BLaER1 treated with 17β-estradiol and CSF1 and Interleukin-3, amounts not matched to agents 10 nM and 100 nM (cell line): ENCODE results near the gene SLC28A1.

ENCODE experiments used
- H3K27ac ChIP-seq, 11 experiments: shearing (Covaris generic); formaldehyde crosslinking; 2 replicates each; pipeline ENCODE4 v1.8.1; 2022
- H3K27me3 ChIP-seq, 11 experiments: shearing (Covaris generic); formaldehyde crosslinking; 2 replicates each; pipeline ENCODE4 v1.8.1; 2022
- H3K36me3 ChIP-seq, 11 experiments: shearing (Covaris generic); formaldehyde crosslinking; 2 replicates each; pipeline ENCODE4 v1.8.1; 2022
- H3K4me1 ChIP-seq, 10 experiments: shearing (Covaris generic); formaldehyde crosslinking; 2 replicates each; pipeline ENCODE4 v1.8.1; 2022
- H3K4me2 ChIP-seq, 11 experiments: shearing (Covaris generic); formaldehyde crosslinking; 2 replicates each; pipeline ENCODE4 v1.8.1; 2022
- H3K4me3 ChIP-seq, 10 experiments: shearing (Covaris generic); formaldehyde crosslinking; 2 replicates each; pipeline ENCODE4 v1.8.1; 2022
- H3K9ac ChIP-seq, 11 experiments: shearing (Covaris generic); formaldehyde crosslinking; 2 replicates each; pipeline ENCODE4 v1.8.1; 2022
- H3K9me3 ChIP-seq, 11 experiments: shearing (Covaris generic); formaldehyde crosslinking; replicated peaks in 1 of 11; 2 replicates each; pipeline ENCODE4 v1.8.1; 2022
- H4K20me1 ChIP-seq, 11 experiments: shearing (Covaris generic); formaldehyde crosslinking; 2 replicates each; pipeline ENCODE4 v1.8.1; 2022
- Cebpa-rat ChIP-seq, 11 experiments: shearing (Covaris generic); IDR thresholded peaks; 2 replicates each; pipeline ENCODE4 v1.8.1; 2022

SLC28A1 gene

GRCh38 chr15:84858231-84858630, 26.2 kb upstream of the SLC28A1 start:
- Histone ChIP-seq H3K9ac (no peak overlapping the region), H3K36me3 (no peaks in the 10 kb centered on the region; a peak in 1 of 22 replicates), H3K9me3 (no peaks in the 10 kb centered on the region), H3K27ac (no peak overlapping the region), H3K4me1 (no peaks in the 10 kb centered on the region), H4K20me1 (no peaks in the 10 kb centered on the region), H3K27me3 (no peaks in the 10 kb centered on the region), H3K4me3 (no peak overlapping the region), H3K4me2 (no peak overlapping the region)
- no peak for TF ChIP-seq Cebpa-rat (IDR thresholded peaks at IDR 0.05)

DNA sequence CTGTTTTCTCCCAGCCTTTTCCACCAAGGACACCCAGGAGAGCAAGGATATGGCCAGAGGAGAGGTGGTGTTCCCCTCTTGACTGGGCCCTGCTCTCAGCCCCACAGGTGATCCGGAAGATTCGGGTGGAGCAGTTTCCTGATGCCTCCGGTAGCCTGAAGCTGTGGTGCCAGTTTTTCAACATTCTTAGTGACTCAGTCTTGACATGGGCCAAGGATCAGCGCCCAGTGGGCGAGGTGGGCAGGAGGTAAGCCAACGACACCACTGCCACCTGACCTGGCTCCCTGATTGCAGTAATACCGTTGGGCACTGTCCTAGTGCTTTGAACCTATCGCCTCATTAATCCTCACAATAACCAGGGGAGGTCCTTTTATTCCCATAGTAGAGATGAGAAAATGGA, 25.3 kb upstream of the SLC28A1 start:
- H3K4me1 ChIP-seq, result no peaks in the 10 kb centered on the region
- no peaks in the 10 kb centered on the region for H3K27me3 ChIP-seq
- no peaks in the 10 kb centered on the region for H4K20me1 ChIP-seq
- no peak for TF ChIP-seq Cebpa-rat (IDR thresholded peaks at IDR 0.05)
- no peak overlapping the region for H3K4me2 ChIP-seq
- no peak overlapping the region for H3K4me3 ChIP-seq
- no peaks in the 10 kb centered on the region for H3K9me3 ChIP-seq
- H3K27ac ChIP-seq, result no peak overlapping the region
- H3K9ac ChIP-seq, result no peak overlapping the region
- no peaks in the 10 kb centered on the region; a peak in 1 of 22 replicates for H3K36me3 ChIP-seq

DNA sequence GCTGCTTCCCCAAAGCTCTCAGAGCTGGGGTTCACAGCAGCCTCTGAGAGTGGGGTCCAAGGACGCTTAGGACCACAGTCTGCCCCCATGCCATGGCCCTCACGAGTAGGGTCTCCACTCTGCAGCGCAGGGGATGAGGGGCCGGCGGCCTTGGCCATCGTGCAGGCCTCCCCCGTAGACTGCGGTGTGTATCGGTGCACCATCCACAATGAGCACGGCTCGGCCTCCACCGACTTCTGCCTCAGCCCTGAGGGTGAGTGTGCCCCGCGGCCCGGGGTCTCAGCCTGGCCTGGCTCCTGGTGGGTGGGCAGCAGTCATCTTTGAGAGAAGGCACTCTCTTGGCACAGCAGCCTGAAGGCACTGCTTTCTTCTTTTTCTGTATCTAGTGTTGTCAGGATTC, 24.8 kb upstream of the SLC28A1 start:
- H3K9ac ChIP-seq, result no peak overlapping the region

GRCh38 chr15:84861781-84862180, 22.7 kb upstream of the SLC28A1 start:
- Histone ChIP-seq H3K27ac (no peak overlapping the region), H3K27me3 (no peaks in the 10 kb centered on the region), H3K9ac (no peak overlapping the region), H3K36me3 (no peaks in the 10 kb centered on the region; a peak in 1 of 22 replicates), H3K4me2 (no peak overlapping the region), H3K4me1 (no peaks in the 10 kb centered on the region), H3K9me3 (no peaks in the 10 kb centered on the region), H4K20me1 (no peaks in the 10 kb centered on the region), H3K4me3 (no peak overlapping the region)
- no peak for TF ChIP-seq Cebpa-rat (IDR thresholded peaks at IDR 0.05)

More for the DNA sequence above, 24.8 kb upstream of the SLC28A1 start:
- H3K4me1 ChIP-seq, result no peaks in the 10 kb centered on the region
- no peak for TF ChIP-seq Cebpa-rat (IDR thresholded peaks at IDR 0.05)
- H4K20me1 ChIP-seq, result no peaks in the 10 kb centered on the region
- H3K36me3 ChIP-seq, result no peaks in the 10 kb centered on the region; a peak in 1 of 22 replicates
- H3K4me2 ChIP-seq, result no peak overlapping the region
- H3K9me3 ChIP-seq, result no peaks in the 10 kb centered on the region
- no peak overlapping the region for H3K27ac ChIP-seq
- no peaks in the 10 kb centered on the region for H3K27me3 ChIP-seq
- no peak overlapping the region for H3K4me3 ChIP-seq

DNA sequence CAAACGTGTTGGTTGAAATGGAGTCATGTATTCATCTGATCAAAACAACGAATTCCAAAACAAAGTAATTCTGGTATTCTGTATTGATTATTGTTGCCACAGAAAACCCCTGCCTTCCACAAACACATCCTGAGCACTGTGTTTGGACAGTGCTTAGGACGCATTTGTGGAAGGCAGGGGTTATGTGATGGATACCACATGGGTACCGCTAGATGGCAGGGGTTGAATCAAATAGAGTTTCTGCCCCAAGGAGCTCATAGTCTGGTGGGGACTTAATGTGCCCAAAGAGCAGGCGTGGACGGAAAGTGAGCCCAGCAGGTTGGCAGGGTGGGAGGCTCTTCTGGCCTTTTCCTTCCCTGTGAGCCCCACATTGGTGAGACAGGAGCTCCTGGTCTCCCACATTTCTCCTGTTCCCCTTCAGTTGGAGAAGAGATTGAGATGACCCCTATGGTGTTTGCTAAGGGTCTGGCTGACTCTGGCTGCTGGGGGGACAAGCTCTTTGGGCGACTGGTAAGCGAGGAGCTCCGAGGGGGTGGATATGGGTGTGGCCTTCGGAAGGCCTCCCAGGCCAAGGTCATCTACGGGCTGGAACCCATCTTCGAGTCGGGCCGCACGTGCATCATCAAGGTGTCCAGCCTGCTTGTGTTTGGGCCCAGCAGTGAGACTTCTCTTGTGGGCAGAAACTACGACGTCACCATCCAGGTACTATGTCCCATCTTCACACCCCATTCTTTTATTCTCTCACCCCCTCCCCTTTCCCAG, 22.1 kb upstream of the SLC28A1 start:
- Histone ChIP-seq H3K9ac (no peak overlapping the region), H3K4me1 (no peaks in the 10 kb centered on the region), H4K20me1 (no peaks in the 10 kb centered on the region), H3K27me3 (no peaks in the 10 kb centered on the region), H3K27ac (no peak overlapping the region), H3K4me2 (no peak overlapping the region), H3K36me3 (no peaks in the 10 kb centered on the region; a peak in 1 of 22 replicates), H3K4me3 (no peak overlapping the region), H3K9me3 (no peaks in the 10 kb centered on the region)
- no peak for TF ChIP-seq Cebpa-rat (IDR thresholded peaks at IDR 0.05)

GRCh38 chr15:84863565-84864443, 20.7 kb upstream of the SLC28A1 start:
- no peak for TF ChIP-seq Cebpa-rat (IDR thresholded peaks at IDR 0.05)
- Histone ChIP-seq H3K27ac (no peak overlapping the region), H4K20me1 (no peaks in the 10 kb centered on the region), H3K9ac (no peak overlapping the region), H3K4me2 (no peak overlapping the region), H3K27me3 (no peaks in the 10 kb centered on the region), H3K36me3 (no peaks in the 10 kb centered on the region), H3K9me3 (no peaks in the 10 kb centered on the region), H3K4me3 (no peak overlapping the region), H3K4me1 (peaks cover 0 to 5% (median 0%) of the 10 kb centered on the region in 10 experiments; a peak in 3 of 20 replicates)

DNA sequence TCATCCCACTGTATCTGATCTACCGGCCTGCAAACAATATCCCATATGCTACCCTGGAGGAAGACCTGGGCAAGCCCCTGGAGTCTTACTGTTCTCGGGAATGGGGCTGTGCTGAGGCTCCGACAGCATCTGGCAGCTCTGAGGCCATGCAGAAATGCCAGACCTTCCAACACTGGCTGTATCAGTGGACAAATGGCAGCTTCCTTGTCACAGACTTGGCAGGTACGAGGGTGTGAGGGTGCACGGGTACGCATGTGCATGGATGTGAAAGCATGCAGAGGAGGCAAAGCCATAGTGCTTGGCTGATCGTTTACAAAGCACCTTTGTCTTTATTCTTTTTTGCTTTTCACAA, 20.0 kb upstream of the SLC28A1 start:
- no peak overlapping the region for H3K27ac ChIP-seq
- peaks cover 0 to 8% (median 1%) of the 10 kb centered on the region in 10 experiments; a peak in 7 of 20 replicates for H3K4me1 ChIP-seq
- no peaks in the 10 kb centered on the region for H4K20me1 ChIP-seq
- no peaks in the 10 kb centered on the region for H3K9me3 ChIP-seq
- H3K4me2 ChIP-seq, result no peak overlapping the region
- no peaks in the 10 kb centered on the region for H3K36me3 ChIP-seq
- no peak for TF ChIP-seq Cebpa-rat (IDR thresholded peaks at IDR 0.05)
- H3K27me3 ChIP-seq, result no peaks in the 10 kb centered on the region
- H3K9ac ChIP-seq, result no peak overlapping the region
- no peak overlapping the region for H3K4me3 ChIP-seq

- H4K20me1 ChIP-seq, result no peaks in the 10 kb centered on the region
- H3K4me2 ChIP-seq, result no peak overlapping the region
- no peaks in the 10 kb centered on the region for H3K9me3 ChIP-seq
- no peak overlapping the region for H3K4me3 ChIP-seq
- no peaks in the 10 kb centered on the region for H3K36me3 ChIP-seq
- no peak overlapping the region for H3K27ac ChIP-seq
- no peak overlapping the region for H3K9ac ChIP-seq
- no peak for TF ChIP-seq Cebpa-rat (IDR thresholded peaks at IDR 0.05)
- H3K4me1 ChIP-seq, result peaks cover 0 to 15% (median 7%) of the 10 kb centered on the region in 10 experiments; a peak in 9 of 20 replicates
- H3K27me3 ChIP-seq, result no peaks in the 10 kb centered on the region
Observed at GRCh38 chr15:84865074-84865569, 19.3 kb upstream of the SLC28A1 start.

- H3K27ac ChIP-seq, result no peak overlapping the region; a peak in 1 of 22 replicates
- no peaks in the 10 kb centered on the region for H3K36me3 ChIP-seq
- H3K9ac ChIP-seq, result no peak overlapping the region
- H3K9me3 ChIP-seq, result no peaks in the 10 kb centered on the region
- no peaks in the 10 kb centered on the region for H3K27me3 ChIP-seq
- no peak overlapping the region for H3K4me3 ChIP-seq
- H4K20me1 ChIP-seq, result no peaks in the 10 kb centered on the region
- peak overlapping the region in 3 of 11 experiments; percentile 4 to 17 (median 12); a peak in 2 of 22 replicates for H3K4me2 ChIP-seq
- TF ChIP-seq Cebpa-rat (IDR thresholded peaks at IDR 0.05), result no peak
- H3K4me1 ChIP-seq, result peaks cover 0 to 15% (median 8%) of the 10 kb centered on the region in 10 experiments; a peak in 9 of 20 replicates
Observed at GRCh38 chr15:84868037-84868880, 16.2 kb upstream of the SLC28A1 start.
